ENCODE data around the gene PDLIM5. TPM values are rescaled to one million over a fixed set of nuclear protein-coding genes. Genes with fewer than 3 reads are reported as not detected.

Gene PDLIM5
- total RNA-seq, 1 experiment from 2014 or later: 58.0 TPM

- no peak overlapping the region for H2AK5ac ChIP-seq (ENCODE audit: insufficient read length, low read length)
- no peak overlapping the region for H2BK5ac ChIP-seq (ENCODE audit: insufficient read length, low read length)
- no peak overlapping the region for H4K5ac ChIP-seq (ENCODE audit: insufficient read length, low read depth, low read length)
- no peak overlapping the region for H4K8ac ChIP-seq (replicated peaks; ENCODE audit: insufficient read length, low read depth, low read length)
- H2BK120ac ChIP-seq (ENCODE audit: low read depth, low read length, poor library complexity, severe bottlenecking): no peak overlapping the region
- H3K27me3 Mint-ChIP-seq (ENCODE audit: low read depth): no peaks in the 10 kb centered on the region
- H3K27ac ChIP-seq (ENCODE audit: insufficient read length, low read depth, low read length): no peak overlapping the region
- no peak overlapping the region for H2AFZ ChIP-seq (ENCODE audit: low read length)
- H3T11ph ChIP-seq (ENCODE audit: low read length): no peak overlapping the region
- peaks cover 0 to 2% (median 0%) of the 10 kb centered on the region in 3 experiments; a peak in 1 of 7 replicates for H3K36me3 Mint-ChIP-seq (ENCODE audit: insufficient read depth in 1 of 3, low read depth in 3 of 3)
- H2BK15ac ChIP-seq (ENCODE audit: low read depth, low read length): no peak overlapping the region
- H3K23ac ChIP-seq (ENCODE audit: insufficient read length, low read depth, low read length): no peak overlapping the region
- WGBS (ENCODE audit: extremely low coverage, insufficient read length, low lambda C conversion rate): no CpG with 5 or more reads among the region's 1 CpG
- H3K14ac ChIP-seq (ENCODE audit: insufficient read depth, low read length): no peak overlapping the region
- H3K9ac ChIP-seq (ENCODE audit: extremely low read depth, insufficient read length, low read length): no peak overlapping the region
- no peak overlapping the region for H3K4me2 ChIP-seq (ENCODE audit: insufficient read depth, insufficient read length, low read length)
- no peaks in the 10 kb centered on the region for H3K9me3 ChIP-seq (ENCODE audit: control insufficient read depth, low read depth, low read length)
- no peaks in the 10 kb centered on the region; a peak in 1 of 5 replicates for H3K9me3 Mint-ChIP-seq
- no peak overlapping the region for H3K18ac ChIP-seq (ENCODE audit: insufficient read length, low read depth, low read length)
- H3K4me1 ChIP-seq (ENCODE audit: insufficient read depth, low read length): no peaks in the 10 kb centered on the region
- H3K79me2 ChIP-seq (ENCODE audit: insufficient read depth, low read length): no peaks in the 10 kb centered on the region
- DNase-seq: no peak
- H3K23me2 ChIP-seq (ENCODE audit: insufficient read length, low read depth, low read length, poor library complexity, severe bottlenecking): no peaks in the 10 kb centered on the region
- H2BK20ac ChIP-seq (ENCODE audit: low read depth, low read length, poor library complexity, severe bottlenecking): no peak overlapping the region
- H3K27ac Mint-ChIP-seq: no peak overlapping the region
- no peak for TF ChIP-seq CTCF (conservative IDR thresholded peaks at IDR 0.05)
- no peaks in the 10 kb centered on the region for H3K79me1 ChIP-seq (ENCODE audit: insufficient read depth, low read depth, low read length, poor library complexity, severe bottlenecking)
- no peaks in the 10 kb centered on the region for H3K27me3 ChIP-seq (ENCODE audit: insufficient read depth, low read length)
- no peak overlapping the region for H3K56ac ChIP-seq (ENCODE audit: insufficient read length, low read depth, low read length)
- H3K4me1 Mint-ChIP-seq: no peaks in the 10 kb centered on the region
- H3K4ac ChIP-seq (ENCODE audit: low read depth, low read length): no peak overlapping the region
- no peak overlapping the region for H2BK12ac ChIP-seq (ENCODE audit: insufficient read length, low read depth, low read length)
- H4K20me1 ChIP-seq (ENCODE audit: control insufficient read depth, insufficient read depth, insufficient read length): no peaks in the 10 kb centered on the region
- no peak overlapping the region for H3K4me3 Mint-ChIP-seq
- H4K91ac ChIP-seq (ENCODE audit: insufficient read length, low read depth, low read length): no peak overlapping the region
These were observed 239.8 kb downstream of the PDLIM5 start for GRCh38 chr4:94691552-94691951.

Measured in H9 (cell line).